ENCODE results near the gene LYL1. TPM values are rescaled to one million over a fixed set of nuclear protein-coding genes. Genes with fewer than 3 reads are reported as not detected.
A peak's percentile ranks its signal among the peaks of the same experiment; 100 is the strongest.

LYL1 gene
- total and polyA plus RNA-seq, 2 donors (not counting 1 experiment from before 2014, with no cell fraction given): 112 to 125 TPM

DNA sequence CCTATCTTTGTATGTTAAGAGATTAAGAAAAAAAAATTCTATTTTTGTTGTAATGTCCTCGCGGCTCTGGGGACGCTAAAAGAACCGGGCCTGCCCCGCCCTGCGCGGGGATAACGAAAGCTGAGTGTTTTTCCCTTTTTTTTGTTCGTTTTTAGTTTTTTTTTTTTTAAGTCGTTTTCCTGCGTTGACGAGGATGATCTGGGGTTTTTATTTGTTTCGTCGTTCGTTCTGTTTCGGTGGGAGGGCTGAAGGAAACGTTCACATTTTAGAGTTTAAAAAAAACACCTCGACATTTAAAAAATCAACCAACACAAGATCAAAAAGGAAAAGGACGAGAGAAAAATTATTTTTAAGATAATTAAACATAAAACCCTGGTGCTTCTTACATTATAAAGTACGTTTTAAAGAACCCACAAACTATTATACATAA, 5.6 kb downstream of the LYL1 start:
- ChIA-PET CTCF (interaction anchor here (0.6 to 8.2 kb wide), 7 partner anchors 9 to 296 kb away, joined by 3 to 285 read pairs (median 8); no protein-coding TSS in a partner anchor), POLR2A (interaction anchor here (0.7 to 4.2 kb wide), 9 partner anchors 7 to 306 kb away, joined by 3 to 107 read pairs (median 16); partner anchors contain the start of genes JUNB, LYL1 and NACC1)
- no peaks in the 10 kb centered on the region for H3K27me3 ChIP-seq (replicated peaks in 1 of 4; ENCODE audit: control extremely low read depth in 1 of 4, control insufficient read depth in 3 of 4, insufficient read depth in 4 of 4, low read length in 3 of 4)
- intact Hi-C loops (cut with micrococcal nuclease): no loop called here
- H2AFZ ChIP-seq (ENCODE audit: insufficient read depth, low read depth, low read length, poor library complexity, severe bottlenecking): no peak overlapping the region
- peaks cover 30 to 65% of the 10 kb centered on the region in 2 donors for H3K4me1 ChIP-seq (ENCODE audit: control insufficient read depth in 2 of 2, insufficient read depth in 2 of 2, low read length in 2 of 2)
- H3K9me3 ChIP-seq (ENCODE audit: control extremely low read depth in 1 of 3, control insufficient read depth in 2 of 3, insufficient read depth in 1 of 3, low read length in 2 of 3): peaks cover 0 to 4% (median 0%) of the 10 kb centered on the region in 3 donors
- WGBS (ENCODE audit: insufficient coverage): 0% methylated on average over 3 of the region's 20 CpGs
- Mint-ChIP-seq H3K27ac (peak overlapping the region; percentile 93), H3K9me3 (ENCODE audit: insufficient read depth) (no peaks in the 10 kb centered on the region), H3K4me1 (peaks cover 56% of the 10 kb centered on the region), H3K4me3 (peak overlapping the region; percentile 93), H3K27me3 (no peaks in the 10 kb centered on the region)
- peaks cover 33% of the 10 kb centered on the region for H4K20me1 ChIP-seq (ENCODE audit: control insufficient read depth, insufficient read depth, low read length, poor library complexity, severe bottlenecking)
- H3K79me2 ChIP-seq (ENCODE audit: control insufficient read depth, insufficient read depth, low read length): peaks cover 43% of the 10 kb centered on the region
- TF ChIP-seq, protein P1, sequence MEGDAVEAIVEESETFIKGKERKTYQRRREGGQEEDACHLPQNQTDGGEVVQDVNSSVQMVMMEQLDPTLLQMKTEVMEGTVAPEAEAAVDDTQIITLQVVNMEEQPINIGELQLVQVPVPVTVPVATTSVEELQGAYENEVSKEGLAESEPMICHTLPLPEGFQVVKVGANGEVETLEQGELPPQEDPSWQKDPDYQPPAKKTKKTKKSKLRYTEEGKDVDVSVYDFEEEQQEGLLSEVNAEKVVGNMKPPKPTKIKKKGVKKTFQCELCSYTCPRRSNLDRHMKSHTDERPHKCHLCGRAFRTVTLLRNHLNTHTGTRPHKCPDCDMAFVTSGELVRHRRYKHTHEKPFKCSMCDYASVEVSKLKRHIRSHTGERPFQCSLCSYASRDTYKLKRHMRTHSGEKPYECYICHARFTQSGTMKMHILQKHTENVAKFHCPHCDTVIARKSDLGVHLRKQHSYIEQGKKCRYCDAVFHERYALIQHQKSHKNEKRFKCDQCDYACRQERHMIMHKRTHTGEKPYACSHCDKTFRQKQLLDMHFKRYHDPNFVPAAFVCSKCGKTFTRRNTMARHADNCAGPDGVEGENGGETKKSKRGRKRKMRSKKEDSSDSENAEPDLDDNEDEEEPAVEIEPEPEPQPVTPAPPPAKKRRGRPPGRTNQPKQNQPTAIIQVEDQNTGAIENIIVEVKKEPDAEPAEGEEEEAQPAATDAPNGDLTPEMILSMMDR (IDR thresholded peaks at IDR 0.05): no peak
- no peak for TF ChIP-seq EZH2 (IDR thresholded peaks at IDR 0.05; ENCODE audit: borderline replicate concordance, insufficient read depth, low read depth, low read length, poor library complexity, severe bottlenecking)
- DNase-seq: peak; percentile 66
- H3K36me3 ChIP-seq (replicated peaks in 1 of 2; ENCODE audit: control extremely low read depth in 1 of 2, control insufficient read depth in 1 of 2, extremely low read depth in 1 of 2, insufficient read depth in 2 of 2, low read length in 1 of 2): peaks cover 3 to 29% of the 10 kb centered on the region in 2 experiments
- ATAC-seq (ENCODE audit: low read depth): no peak
- H3K4me2 ChIP-seq (replicated peaks; ENCODE audit: low read depth, low read length, poor library complexity, severe bottlenecking): peak overlapping the region; percentile 99
- peak overlapping the region; percentile 73 to 87 for H3K27ac ChIP-seq (ENCODE audit: low read length in 2 of 2)
- H3K9ac ChIP-seq (ENCODE audit: low read length): peak overlapping the region; percentile 78
- peak overlapping the region; percentile 59 to 96 (median 92) for H3K4me3 ChIP-seq (ENCODE audit: control extremely low read depth in 1 of 5, extremely low read depth in 1 of 5, insufficient read depth in 1 of 5, low read depth in 2 of 5, low read length in 4 of 5)
